Omental fat pad (tissue), 4 donors: Measurements from ENCODE around the gene TMED4. TPM values are rescaled to one million over a fixed set of nuclear protein-coding genes. Genes with fewer than 3 reads are reported as not detected.
A peak's percentile ranks its signal among the peaks of the same experiment; 100 is the strongest.
"Not testable (repeated sequence)": the region's sequence is repeated elsewhere in the genome, so short reads cannot be mapped to it uniquely, and the experiment has no call there.

Experiments
- ATAC-seq: fragments of 150-250 bp; one replicate; pipeline ENCODE4 v1.9.1; 2016; ENCODE audit warnings: mild to moderate bottlenecking, moderate library complexity; ENCODE audit not compliant: low FRiP score
- DNase-seq: peaks from one replicate; pipeline ENCODE4 v3.0.0-alpha.2; 2019; ENCODE audit warnings: low spot score
- total RNA-seq, 4 donors: library from RNA; depleted of rRNA; stranded (reverse); fragments of >200 nt; gene quantifications; one replicate each; pipeline ENCODE4 v1.1.0, GENCODE V29; 2016
- TF ChIP-seq, protein P1 (sequence below), 3 donors: fragments of 450-650 bp; IDR thresholded peaks; one replicate each; pipeline ENCODE4 v1.5.1; 2016 to 2017; ENCODE audit warnings: antibody characterized with exemption in 3 of 3, mild to moderate bottlenecking in 3 of 3, moderate library complexity in 2 of 3

The TMED4 gene
- total RNA-seq, 4 donors from 2014 or later: 105 to 140 (median 124) TPM

GRCh38 chr7:44607141-44608068, 25.4 kb upstream of the TMED4 start:
- ATAC-seq (no peak), DNase-seq (no peak)
- TF ChIP-seq, protein P1, sequence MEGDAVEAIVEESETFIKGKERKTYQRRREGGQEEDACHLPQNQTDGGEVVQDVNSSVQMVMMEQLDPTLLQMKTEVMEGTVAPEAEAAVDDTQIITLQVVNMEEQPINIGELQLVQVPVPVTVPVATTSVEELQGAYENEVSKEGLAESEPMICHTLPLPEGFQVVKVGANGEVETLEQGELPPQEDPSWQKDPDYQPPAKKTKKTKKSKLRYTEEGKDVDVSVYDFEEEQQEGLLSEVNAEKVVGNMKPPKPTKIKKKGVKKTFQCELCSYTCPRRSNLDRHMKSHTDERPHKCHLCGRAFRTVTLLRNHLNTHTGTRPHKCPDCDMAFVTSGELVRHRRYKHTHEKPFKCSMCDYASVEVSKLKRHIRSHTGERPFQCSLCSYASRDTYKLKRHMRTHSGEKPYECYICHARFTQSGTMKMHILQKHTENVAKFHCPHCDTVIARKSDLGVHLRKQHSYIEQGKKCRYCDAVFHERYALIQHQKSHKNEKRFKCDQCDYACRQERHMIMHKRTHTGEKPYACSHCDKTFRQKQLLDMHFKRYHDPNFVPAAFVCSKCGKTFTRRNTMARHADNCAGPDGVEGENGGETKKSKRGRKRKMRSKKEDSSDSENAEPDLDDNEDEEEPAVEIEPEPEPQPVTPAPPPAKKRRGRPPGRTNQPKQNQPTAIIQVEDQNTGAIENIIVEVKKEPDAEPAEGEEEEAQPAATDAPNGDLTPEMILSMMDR (IDR thresholded peaks at IDR 0.05): no peak

DNA sequence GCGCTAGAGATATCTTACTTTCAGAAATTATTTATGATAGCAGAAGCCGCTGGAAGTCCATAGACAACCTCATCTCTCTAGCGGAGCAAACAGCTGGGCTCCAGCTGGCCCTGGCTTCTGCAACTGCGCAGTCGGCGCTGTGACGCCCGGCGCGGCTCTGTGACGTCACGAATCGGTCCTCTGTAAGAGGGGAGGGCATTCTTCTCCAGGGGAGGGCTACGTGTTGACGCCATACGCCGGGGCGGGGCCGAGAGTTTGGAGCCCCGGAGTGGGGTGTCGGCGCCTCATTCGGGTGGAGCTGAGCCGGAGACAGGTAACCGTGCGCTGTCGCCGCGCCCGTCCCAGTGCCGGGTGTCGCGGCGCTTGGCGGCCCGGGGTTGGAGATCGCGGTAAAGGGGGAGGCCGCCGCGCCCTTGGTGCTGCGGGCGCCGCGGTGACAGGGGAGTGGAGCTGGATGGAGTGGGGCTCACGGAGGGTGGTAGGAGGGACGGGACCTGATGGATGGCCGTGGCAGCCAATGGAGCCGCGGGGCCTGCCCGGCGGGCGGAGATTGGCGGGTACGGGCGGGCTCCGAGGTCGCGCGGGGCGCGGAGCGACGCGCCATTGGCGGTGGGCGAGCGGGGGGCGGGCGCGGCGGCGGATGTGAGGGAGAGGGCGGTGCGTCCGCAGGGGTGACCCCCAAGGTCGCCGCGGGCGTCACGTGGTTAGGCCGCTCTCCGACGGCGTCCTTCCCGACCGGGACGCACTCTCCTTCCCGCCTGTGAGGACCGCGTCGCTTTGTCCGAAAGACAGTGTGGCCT, 24.5 kb upstream of the TMED4 start, which contains the start of gene OGDH:
Gene OGDH (plus strand): TSS at position 287 of the 800 bp plus-strand sequence. CDS start 17,717 bp downstream, outside the sequence.
- ATAC-seq (peak; percentile 100), DNase-seq (peak; percentile 97)
- TF ChIP-seq, protein P1 (IDR thresholded peaks at IDR 0.05): no peak

GRCh38 chr7:44604941-44605340, 22.9 kb upstream of the TMED4 start:
- TF ChIP-seq, protein P1 (IDR thresholded peaks at IDR 0.05): no peak
- ATAC-seq (no peak), DNase-seq (no peak)

GRCh38 chr7:44603193-44603592, 21.2 kb upstream of the TMED4 start:
- DNase-seq (no peak), ATAC-seq (no peak)
- TF ChIP-seq, protein P1 (IDR thresholded peaks at IDR 0.05): no peak

GRCh38 chr7:44602576-44602910, 20.5 kb upstream of the TMED4 start:
- TF ChIP-seq, protein P1 (IDR thresholded peaks at IDR 0.05): no peak
- DNase-seq: no peak
- ATAC-seq: no peak

- ATAC-seq (no peak), DNase-seq (no peak)
- TF ChIP-seq, protein P1 (IDR thresholded peaks at IDR 0.05): no peak
These were observed 17.2 kb upstream of the TMED4 start for GRCh38 chr7:44599222-44599621.

GRCh38 chr7:44597181-44597580, 15.2 kb upstream of the TMED4 start:
- not testable (repeated sequence) for DNase-seq, ATAC-seq
